ENCODE results near the gene GREM2.

The GREM2 gene

GRCh38 chr1:240517891-240518290 lies 94.1 kb downstream of the GREM2 start:
- POLR2A ChIA-PET, result no interaction called here
- TF ChIP-seq, protein P1, sequence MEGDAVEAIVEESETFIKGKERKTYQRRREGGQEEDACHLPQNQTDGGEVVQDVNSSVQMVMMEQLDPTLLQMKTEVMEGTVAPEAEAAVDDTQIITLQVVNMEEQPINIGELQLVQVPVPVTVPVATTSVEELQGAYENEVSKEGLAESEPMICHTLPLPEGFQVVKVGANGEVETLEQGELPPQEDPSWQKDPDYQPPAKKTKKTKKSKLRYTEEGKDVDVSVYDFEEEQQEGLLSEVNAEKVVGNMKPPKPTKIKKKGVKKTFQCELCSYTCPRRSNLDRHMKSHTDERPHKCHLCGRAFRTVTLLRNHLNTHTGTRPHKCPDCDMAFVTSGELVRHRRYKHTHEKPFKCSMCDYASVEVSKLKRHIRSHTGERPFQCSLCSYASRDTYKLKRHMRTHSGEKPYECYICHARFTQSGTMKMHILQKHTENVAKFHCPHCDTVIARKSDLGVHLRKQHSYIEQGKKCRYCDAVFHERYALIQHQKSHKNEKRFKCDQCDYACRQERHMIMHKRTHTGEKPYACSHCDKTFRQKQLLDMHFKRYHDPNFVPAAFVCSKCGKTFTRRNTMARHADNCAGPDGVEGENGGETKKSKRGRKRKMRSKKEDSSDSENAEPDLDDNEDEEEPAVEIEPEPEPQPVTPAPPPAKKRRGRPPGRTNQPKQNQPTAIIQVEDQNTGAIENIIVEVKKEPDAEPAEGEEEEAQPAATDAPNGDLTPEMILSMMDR (IDR thresholded peaks at IDR 0.05; ENCODE audit: insufficient read depth, low read length, missing control alignments), result no peak
- H3K4me3 ChIP-seq (ENCODE audit: low read depth, low read length), result no peak overlapping the region
- DNase-seq (ENCODE audit: low read depth, low spot score), result no peak
- CTCF ChIA-PET, result no interaction called here

GRCh38 chr1:240516069-240516468 lies 95.9 kb downstream of the GREM2 start:
- TF ChIP-seq, protein P1 (IDR thresholded peaks at IDR 0.05; ENCODE audit: insufficient read depth, low read length, missing control alignments), result no peak
- POLR2A ChIA-PET, result no interaction called here
- H3K4me3 ChIP-seq (ENCODE audit: low read depth, low read length), result no peak overlapping the region
- CTCF ChIA-PET, result no interaction called here
- DNase-seq (ENCODE audit: low read depth, low spot score), result no peak

- ChIA-PET CTCF (no interaction called here), POLR2A (no interaction called here)
- H3K4me3 ChIP-seq (ENCODE audit: low read depth, low read length), result no peak overlapping the region
- DNase-seq (ENCODE audit: low read depth, low spot score), result no peak
- TF ChIP-seq, protein P1 (IDR thresholded peaks at IDR 0.05; ENCODE audit: insufficient read depth, low read length, missing control alignments), result no peak
Observed at GRCh38 chr1:240515505-240515904, 96.5 kb downstream of the GREM2 start.

DNA sequence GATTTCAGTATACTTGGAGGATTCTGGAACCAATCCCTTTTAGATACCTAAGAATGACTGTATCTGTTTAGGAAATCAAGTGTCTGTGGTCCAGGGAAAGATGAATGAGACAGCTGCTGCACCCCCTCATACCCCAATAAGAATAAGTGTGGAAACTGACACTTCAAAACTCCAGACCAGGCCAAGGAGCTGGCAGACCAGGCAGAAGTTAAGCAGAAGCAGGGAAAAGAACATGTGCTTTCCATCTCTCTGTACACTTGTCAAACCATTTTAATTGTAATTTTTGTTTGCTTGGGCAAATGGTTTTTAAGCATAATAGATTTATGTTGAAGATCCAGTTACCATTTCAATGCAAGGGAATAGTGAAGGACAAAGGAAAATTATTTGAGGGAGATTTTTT lies 100.2 kb downstream of the GREM2 start:
- no peak overlapping the region for H3K4me3 ChIP-seq (ENCODE audit: low read depth, low read length)
- CTCF ChIA-PET, result interaction anchor here (2.0 kb wide), 1 partner anchor 323 kb away, joined by 4 read pairs; no protein-coding TSS in a partner anchor
- POLR2A ChIA-PET, result no interaction called here
- TF ChIP-seq, protein P1 (IDR thresholded peaks at IDR 0.05; ENCODE audit: insufficient read depth, low read length, missing control alignments), result no peak
- no peak for DNase-seq (ENCODE audit: low read depth, low spot score)

GRCh38 chr1:240508950-240509349 lies 103.0 kb downstream of the GREM2 start:
- H3K4me3 ChIP-seq (ENCODE audit: low read depth, low read length), result no peak overlapping the region
- CTCF ChIA-PET, result no interaction called here
- POLR2A ChIA-PET, result no interaction called here
- TF ChIP-seq, protein P1 (IDR thresholded peaks at IDR 0.05; ENCODE audit: insufficient read depth, low read length, missing control alignments), result no peak
- DNase-seq (ENCODE audit: low read depth, low spot score), result no peak

DNA sequence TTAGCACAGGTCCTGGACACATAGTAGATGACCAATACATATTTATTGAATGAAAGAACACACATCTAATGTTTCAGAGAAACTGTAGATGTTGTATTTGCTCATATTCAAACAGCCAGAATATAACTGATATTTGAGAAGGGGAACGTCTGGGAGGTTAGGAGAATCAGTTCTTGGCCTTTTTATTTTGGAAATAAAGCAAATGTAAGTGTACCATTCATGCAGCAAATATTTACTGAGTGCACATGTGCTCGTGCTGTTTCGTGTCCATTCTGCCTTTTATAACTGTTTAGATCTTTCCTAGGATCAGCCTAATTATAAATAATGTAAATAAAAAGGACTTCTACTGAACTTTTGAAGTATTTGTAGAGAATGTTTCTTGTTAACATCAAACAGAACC lies 103.8 kb downstream of the GREM2 start:
- TF ChIP-seq, protein P1 (IDR thresholded peaks at IDR 0.05; ENCODE audit: insufficient read depth, low read length, missing control alignments), result no peak
- CTCF ChIA-PET, result no interaction called here
- DNase-seq (ENCODE audit: low read depth, low spot score), result no peak
- POLR2A ChIA-PET, result no interaction called here
- H3K4me3 ChIP-seq (ENCODE audit: low read depth, low read length), result no peak overlapping the region

Data from AG04449 (cell line).